GM19324 (cell line): ENCODE measurements around the gene TEX29.

ENCODE experiments used
- ATAC-seq: cut with Tn5 transposase; IDR thresholded peaks from one replicate; pipeline ENCODE4 v1.9.1; 2021; ENCODE audit warnings: mild to moderate bottlenecking, moderate library complexity; ENCODE audit not compliant: unreplicated experiment, low FRiP score

The TEX29 gene

GRCh38 chr13:111319521-111319920, 921 bp upstream of the TEX29 start:
- ATAC-seq, result no peak

- no peak for ATAC-seq
Observed at GRCh38 chr13:111322001-111322915, 1.8 kb downstream of the TEX29 start.

- ATAC-seq, result no peak
Observed at GRCh38 chr13:111322916-111323331, 2.5 kb downstream of the TEX29 start.

GRCh38 chr13:111323549-111323948, 3.1 kb downstream of the TEX29 start:
- ATAC-seq, result no peak

- ATAC-seq, result no peak
Observed at GRCh38 chr13:111323950-111324651, 3.7 kb downstream of the TEX29 start.

GRCh38 chr13:111324736-111325135, 4.3 kb downstream of the TEX29 start:
- no peak for ATAC-seq

- ATAC-seq, result no peak
Observed at GRCh38 chr13:111325146-111325890, 4.9 kb downstream of the TEX29 start.

GRCh38 chr13:111325941-111326620, 5.6 kb downstream of the TEX29 start:
- ATAC-seq, result no peak

- ATAC-seq, result no peak
Observed at GRCh38 chr13:111326621-111326965, 6.2 kb downstream of the TEX29 start.

GRCh38 chr13:111326981-111327642, 6.7 kb downstream of the TEX29 start:
- ATAC-seq, result no peak

GRCh38 chr13:111327730-111328573, 7.5 kb downstream of the TEX29 start:
- no peak for ATAC-seq

- no peak for ATAC-seq
Observed at GRCh38 chr13:111328574-111329410, 8.3 kb downstream of the TEX29 start.

- ATAC-seq, result no peak
Observed at GRCh38 chr13:111329641-111330040, 9.2 kb downstream of the TEX29 start.

GRCh38 chr13:111330066-111330610, 9.7 kb downstream of the TEX29 start:
- no peak for ATAC-seq

GRCh38 chr13:111335298-111335697, 14.9 kb downstream of the TEX29 start:
- ATAC-seq, result no peak

- no peak for ATAC-seq
Observed at GRCh38 chr13:111336666-111337065, 16.2 kb downstream of the TEX29 start.

- no peak for ATAC-seq
Observed at GRCh38 chr13:111337206-111337605, 16.8 kb downstream of the TEX29 start.

- no peak for ATAC-seq
Observed at GRCh38 chr13:111337741-111338140, 17.3 kb downstream of the TEX29 start.
